ENCODE measurements around the gene ALPI. TPM values are rescaled to one million over a fixed set of nuclear protein-coding genes. Genes with fewer than 3 reads are reported as not detected.

ALPI gene
- total and polyA plus RNA-seq, 4 donors = 0.18 to 19.9 TPM; not detected in 2

DNA sequence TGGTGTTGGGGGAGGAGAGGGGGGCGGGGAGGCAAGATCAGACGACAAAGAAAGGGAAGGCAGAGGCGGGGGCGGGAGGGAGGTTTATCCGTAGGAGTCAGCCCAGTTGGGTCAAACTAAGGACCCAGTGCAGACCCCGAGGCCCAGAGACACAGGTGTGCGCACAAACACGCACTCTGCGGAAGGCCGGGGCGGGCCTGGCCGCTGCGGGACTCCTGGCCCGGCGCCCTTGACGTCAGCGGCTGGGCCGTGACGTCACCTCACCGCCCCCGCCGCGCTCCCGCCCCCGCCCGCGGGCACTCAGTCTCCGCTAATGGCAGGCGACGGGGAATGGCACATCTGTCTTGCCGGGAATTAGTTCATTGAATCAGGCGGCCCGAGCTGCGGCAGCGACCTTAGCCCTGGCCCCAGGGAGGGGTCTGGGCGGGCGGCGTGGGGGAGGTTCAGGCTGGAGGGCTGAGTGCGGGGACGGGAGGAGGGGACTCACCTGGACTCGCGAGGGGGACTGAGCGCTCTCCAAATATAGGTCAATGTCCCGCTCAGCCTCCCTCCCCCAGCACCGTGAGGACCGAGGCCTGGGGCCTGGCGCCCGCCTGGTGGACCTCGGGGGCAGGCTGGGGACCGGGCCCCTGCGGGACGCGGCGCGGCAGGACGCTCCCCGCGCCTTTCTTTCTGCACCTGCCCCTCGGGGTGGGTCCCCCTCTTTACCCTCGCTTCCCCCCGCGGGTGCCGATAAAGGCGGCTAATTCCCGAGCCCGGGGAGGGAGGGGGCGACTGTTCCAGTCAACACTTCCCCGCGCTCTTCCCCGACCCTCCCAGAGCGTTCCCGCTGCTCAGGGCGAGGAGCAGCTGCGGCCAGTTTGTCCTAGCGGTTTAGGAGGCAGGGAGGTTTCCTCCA lies 47.2 kb downstream of the ALPI start:
- Histone ChIP-seq H3K4me3 (ENCODE audit: low read length in 2 of 2) (peak overlapping the region; percentile 6 to 39), H3K36me3 (ENCODE audit: control insufficient read depth in 1 of 2, insufficient read depth in 2 of 2, low read length in 1 of 2) (no peaks in the 10 kb centered on the region), H3K9me3 (ENCODE audit: control insufficient read depth, low read length) (no peaks in the 10 kb centered on the region), H3K27me3 (ENCODE audit: control insufficient read depth in 1 of 2, insufficient read depth in 2 of 2, low read length in 1 of 2) (no peaks in the 10 kb centered on the region), H3K27ac (ENCODE audit: low read depth in 1 of 2, low read length in 2 of 2) (no peak overlapping the region), H3K4me1 (ENCODE audit: control insufficient read depth in 1 of 2, insufficient read depth in 2 of 2, low read length in 2 of 2) (no peaks in the 10 kb centered on the region)
- DNase-seq (no peak), ATAC-seq (ENCODE audit: low FRiP score) (peak; percentile 5)
- 1% methylated on average over 58 to 75 of the region's 75 CpGs for WGBS, 2 donors
- intact Hi-C loops (cut with DNase I) = no loop called here

GRCh38 chr2:232503809-232504323 lies 47.9 kb downstream of the ALPI start:
- ATAC-seq (ENCODE audit: low FRiP score) (no peak), DNase-seq (no peak)
- 28 to 32% methylated on average over 16 of the region's 16 CpGs for WGBS, 2 donors
- Histone ChIP-seq H3K4me1 (ENCODE audit: control insufficient read depth in 1 of 2, insufficient read depth in 2 of 2, low read length in 2 of 2) (no peaks in the 10 kb centered on the region), H3K27ac (ENCODE audit: low read depth in 1 of 2, low read length in 2 of 2) (no peak overlapping the region), H3K4me3 (ENCODE audit: low read length in 2 of 2) (no peak overlapping the region), H3K27me3 (ENCODE audit: control insufficient read depth in 1 of 2, insufficient read depth in 2 of 2, low read length in 1 of 2) (no peaks in the 10 kb centered on the region), H3K36me3 (ENCODE audit: control insufficient read depth in 1 of 2, insufficient read depth in 2 of 2, low read length in 1 of 2) (no peaks in the 10 kb centered on the region), H3K9me3 (ENCODE audit: control insufficient read depth, low read length) (no peaks in the 10 kb centered on the region)
- intact Hi-C loops (cut with DNase I) = no loop called here

DNA sequence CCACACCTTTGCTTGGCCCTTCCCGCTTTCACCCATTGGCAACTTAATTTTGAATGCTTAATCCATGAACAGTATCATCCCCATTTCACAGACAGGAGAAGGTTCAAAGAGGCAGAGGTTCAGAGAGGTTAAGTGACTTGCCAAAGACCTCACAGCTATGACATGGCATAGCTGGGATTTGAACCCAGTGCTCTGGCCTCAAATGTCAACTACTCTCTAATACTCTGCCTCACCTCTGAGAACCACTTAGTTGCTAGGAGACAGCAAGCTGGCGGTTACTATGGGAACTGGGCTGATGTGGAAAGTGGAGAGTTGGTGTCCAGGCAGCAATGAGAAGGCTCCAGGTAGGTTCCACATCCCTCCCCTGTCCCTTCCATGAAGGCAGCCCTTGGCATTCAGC lies 48.5 kb downstream of the ALPI start:
- Histone ChIP-seq H3K27me3 (ENCODE audit: control insufficient read depth in 1 of 2, insufficient read depth in 2 of 2, low read length in 1 of 2) (no peaks in the 10 kb centered on the region), H3K4me3 (ENCODE audit: low read length in 2 of 2) (no peak overlapping the region), H3K36me3 (ENCODE audit: control insufficient read depth in 1 of 2, insufficient read depth in 2 of 2, low read length in 1 of 2) (no peaks in the 10 kb centered on the region), H3K4me1 (ENCODE audit: control insufficient read depth in 1 of 2, insufficient read depth in 2 of 2, low read length in 2 of 2) (no peaks in the 10 kb centered on the region), H3K27ac (ENCODE audit: low read depth in 1 of 2, low read length in 2 of 2) (no peak overlapping the region), H3K9me3 (ENCODE audit: control insufficient read depth, low read length) (no peaks in the 10 kb centered on the region)
- ATAC-seq (ENCODE audit: low FRiP score) (no peak), DNase-seq (no peak)
- intact Hi-C loops (cut with DNase I) = no loop called here
- 86 to 89% methylated on average over 2 of the region's 2 CpGs for WGBS, 2 donors

DNA sequence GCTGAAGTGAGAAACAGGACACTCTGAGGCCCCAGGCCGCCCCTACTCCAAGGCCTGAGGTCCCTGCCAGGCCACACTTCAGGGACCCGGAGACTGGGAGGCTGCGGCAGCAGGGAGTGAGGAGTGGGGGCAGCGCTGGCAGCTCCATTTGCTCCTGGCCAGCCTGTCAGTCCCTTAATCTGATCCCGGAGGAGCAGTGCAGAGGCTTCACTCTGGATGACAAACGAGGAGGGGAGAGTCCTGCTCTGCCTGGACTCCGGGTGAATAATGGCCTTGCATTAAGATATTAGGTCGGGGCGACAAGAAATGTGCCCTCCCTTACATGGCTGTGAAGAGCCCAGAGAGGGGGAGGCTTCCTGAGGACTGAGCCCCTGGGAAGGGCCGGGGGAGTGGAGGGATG lies 49.9 kb downstream of the ALPI start:
- intact Hi-C loops (cut with DNase I) = no loop called here
- Histone ChIP-seq H3K9me3 (ENCODE audit: control insufficient read depth, low read length) (no peaks in the 10 kb centered on the region), H3K27me3 (ENCODE audit: control insufficient read depth in 1 of 2, insufficient read depth in 2 of 2, low read length in 1 of 2) (no peaks in the 10 kb centered on the region), H3K36me3 (ENCODE audit: control insufficient read depth in 1 of 2, insufficient read depth in 2 of 2, low read length in 1 of 2) (no peaks in the 10 kb centered on the region), H3K4me1 (ENCODE audit: control insufficient read depth in 1 of 2, insufficient read depth in 2 of 2, low read length in 2 of 2) (no peaks in the 10 kb centered on the region), H3K27ac (ENCODE audit: low read depth in 1 of 2, low read length in 2 of 2) (no peak overlapping the region), H3K4me3 (ENCODE audit: low read length in 2 of 2) (no peak overlapping the region)
- ATAC-seq (ENCODE audit: low FRiP score) = no peak
- DNase-seq = no peak
- WGBS, 2 donors = 64 to 71% methylated on average over 10 of the region's 10 CpGs

DNA sequence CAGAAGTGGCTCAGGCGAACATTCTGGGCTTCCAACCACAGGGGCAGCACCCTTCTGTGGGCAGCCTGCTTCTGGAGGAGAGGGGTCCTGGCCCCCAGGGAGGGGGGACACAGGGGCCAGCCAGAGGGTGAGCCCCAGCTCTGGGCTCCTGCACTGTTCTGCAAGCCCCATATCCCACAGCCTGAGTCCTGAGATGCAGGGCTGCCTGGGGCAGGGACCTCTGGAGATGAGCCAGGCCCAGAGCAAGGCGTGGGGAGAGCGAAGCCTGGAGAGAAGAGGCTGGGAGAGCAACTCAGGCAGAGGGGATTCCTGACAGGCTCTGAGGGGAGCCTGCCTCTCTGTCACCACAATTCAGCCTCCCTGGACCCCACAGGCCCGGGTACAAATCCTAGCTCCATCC lies 50.8 kb downstream of the ALPI start:
- Histone ChIP-seq H3K27me3 (ENCODE audit: control insufficient read depth in 1 of 2, insufficient read depth in 2 of 2, low read length in 1 of 2) (no peaks in the 10 kb centered on the region), H3K9me3 (ENCODE audit: control insufficient read depth, low read length) (no peaks in the 10 kb centered on the region), H3K27ac (ENCODE audit: low read depth in 1 of 2, low read length in 2 of 2) (no peak overlapping the region), H3K36me3 (ENCODE audit: control insufficient read depth in 1 of 2, insufficient read depth in 2 of 2, low read length in 1 of 2) (no peaks in the 10 kb centered on the region), H3K4me1 (ENCODE audit: control insufficient read depth in 1 of 2, insufficient read depth in 2 of 2, low read length in 2 of 2) (no peaks in the 10 kb centered on the region), H3K4me3 (ENCODE audit: low read length in 2 of 2) (no peak overlapping the region)
- intact Hi-C loops (cut with DNase I) = no loop called here
- 79 to 82% methylated on average over 4 of the region's 4 CpGs for WGBS, 2 donors
- no peak for ATAC-seq (ENCODE audit: low FRiP score)
- DNase-seq = no peak

DNA sequence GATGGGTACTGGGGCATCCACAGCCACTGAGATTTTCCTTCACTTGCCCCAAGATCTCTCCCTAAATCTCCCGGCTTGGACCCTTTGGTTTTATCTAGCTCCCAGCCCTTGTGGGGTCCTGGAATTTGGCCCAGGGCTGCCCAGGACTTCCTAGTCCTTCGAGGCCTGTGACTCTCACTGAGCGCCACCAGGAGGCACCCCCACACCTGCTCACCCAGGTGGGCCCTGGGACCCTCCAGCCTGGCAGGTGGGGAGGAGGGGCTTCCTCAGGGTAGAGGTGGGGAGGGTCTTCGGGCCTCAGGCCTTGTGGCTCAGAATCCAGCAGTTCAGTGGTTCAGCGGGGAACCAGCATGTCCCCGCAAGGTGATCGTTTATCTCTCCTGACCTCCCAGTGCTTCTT lies 52.3 kb downstream of the ALPI start:
- Histone ChIP-seq H3K27ac (ENCODE audit: low read depth in 1 of 2, low read length in 2 of 2) (no peak overlapping the region), H3K4me1 (ENCODE audit: control insufficient read depth in 1 of 2, insufficient read depth in 2 of 2, low read length in 2 of 2) (no peaks in the 10 kb centered on the region), H3K9me3 (ENCODE audit: control insufficient read depth, low read length) (no peaks in the 10 kb centered on the region), H3K27me3 (ENCODE audit: control insufficient read depth in 1 of 2, insufficient read depth in 2 of 2, low read length in 1 of 2) (no peaks in the 10 kb centered on the region), H3K36me3 (ENCODE audit: control insufficient read depth in 1 of 2, insufficient read depth in 2 of 2, low read length in 1 of 2) (no peaks in the 10 kb centered on the region), H3K4me3 (ENCODE audit: low read length in 2 of 2) (no peak overlapping the region)
- 73 to 81% methylated on average over 7 of the region's 7 CpGs for WGBS, 2 donors
- DNase-seq (no peak), ATAC-seq (ENCODE audit: low FRiP score) (no peak)
- intact Hi-C loops (cut with DNase I) = no loop called here

Other genes with a start within 250 kb of the ALPI start
- not detected for gene ALPP, start 77.4 kb upstream of the ALPI start, total RNA-seq
- gene ALPP, start 77.4 kb upstream of the ALPI start, polyA plus RNA-seq = not detected
- gene ALPG, start 49.3 kb upstream of the ALPI start, total RNA-seq = not detected
- gene ALPG, start 49.3 kb upstream of the ALPI start, polyA plus RNA-seq = not detected
- 1 to 10 TPM; 2.1 to 7.2 TPM for gene ECEL1, start 31.7 kb downstream of the ALPI start, total RNA-seq
- gene ECEL1, start 31.7 kb downstream of the ALPI start, polyA plus RNA-seq = not detected
- gene PRSS56, start 64.2 kb downstream of the ALPI start, total RNA-seq = not detected
- gene PRSS56, start 64.2 kb downstream of the ALPI start, polyA plus RNA-seq = not detected
- gene CHRND, start 70.0 kb downstream of the ALPI start, total RNA-seq = not detected
- not detected for gene CHRND, start 70.0 kb downstream of the ALPI start, polyA plus RNA-seq
- gene CHRNG, start 83.5 kb downstream of the ALPI start, total RNA-seq = not detected
- not detected for gene CHRNG, start 83.5 kb downstream of the ALPI start, polyA plus RNA-seq
- gene TIGD1, start 94.4 kb downstream of the ALPI start, total RNA-seq = 1 to 10 TPM; 2.3 to 3.3 TPM
- 1 to 10 TPM in 1 of 2 donors, under 1 TPM in 1; 0.50 to 1.8 TPM for gene TIGD1, start 94.4 kb downstream of the ALPI start, polyA plus RNA-seq
- 10 to 100 TPM; 51.9 to 58.4 TPM for gene EIF4E2, start 94.5 kb downstream of the ALPI start, total RNA-seq
- 10 to 100 TPM; 43.9 to 60.7 TPM for gene EIF4E2, start 94.5 kb downstream of the ALPI start, polyA plus RNA-seq
- 100 to 1,000 TPM in 1 of 2 donors, 10 to 100 TPM in 1; 85.8 to 236 TPM for gene EFHD1, start 177.5 kb downstream of the ALPI start, total RNA-seq
- 100 to 1,000 TPM; 135 to 146 TPM for gene EFHD1, start 177.5 kb downstream of the ALPI start, polyA plus RNA-seq
- gene GIGYF2, start 241.2 kb downstream of the ALPI start, total RNA-seq = 100 to 1,000 TPM in 1 of 2 donors, 10 to 100 TPM in 1; 74.0 to 100 TPM
- gene GIGYF2, start 241.2 kb downstream of the ALPI start, polyA plus RNA-seq = 10 to 100 TPM; 13.3 to 13.4 TPM

Data from aorta (tissue), 5 donors.